NOMO-1 (cell line): ENCODE results near the gene EPS15.
"Not testable (repeated sequence)": the region's sequence is repeated elsewhere in the genome, so short reads cannot be mapped to it uniquely, and the experiment has no call there.

ENCODE experiments used
- DNase-seq, 2 experiments: peaks; one replicate each; lab custom pipeline; 2025; ENCODE audit not compliant: unreplicated experiment in 2 of 2; lab: John Stamatoyannopoulos, UW

Gene EPS15

GRCh38 chr1:51392241-51392640, 126.8 kb downstream of the EPS15 start:
- DNase-seq = no peak

- not testable (repeated sequence) for DNase-seq
These were observed 128.4 kb downstream of the EPS15 start for GRCh38 chr1:51390641-51391040.

- DNase-seq = not testable (repeated sequence)
These were observed 131.8 kb downstream of the EPS15 start for GRCh38 chr1:51387288-51387687.

- DNase-seq = not testable (repeated sequence)
These were observed 132.8 kb downstream of the EPS15 start for GRCh38 chr1:51386259-51386658.

- DNase-seq = no peak
These were observed 133.3 kb downstream of the EPS15 start for GRCh38 chr1:51385776-51386175.

- DNase-seq = no peak
These were observed 137.1 kb downstream of the EPS15 start for GRCh38 chr1:51381964-51382363.

GRCh38 chr1:51380936-51381335, 138.1 kb downstream of the EPS15 start:
- DNase-seq = no peak

- no peak for DNase-seq
These were observed 140.2 kb downstream of the EPS15 start for GRCh38 chr1:51378871-51379270.

GRCh38 chr1:51373898-51374297, 145.2 kb downstream of the EPS15 start:
- no peak for DNase-seq

GRCh38 chr1:51372561-51372960, 146.5 kb downstream of the EPS15 start:
- no peak for DNase-seq

- no peak for DNase-seq
These were observed 149.9 kb downstream of the EPS15 start for GRCh38 chr1:51369171-51369570.

- no peak for DNase-seq
These were observed 153.3 kb downstream of the EPS15 start for GRCh38 chr1:51365774-51366173.

- no peak for DNase-seq
These were observed 159.2 kb downstream of the EPS15 start for GRCh38 chr1:51359879-51360278.

- no peak for DNase-seq
These were observed 163.7 kb downstream of the EPS15 start for GRCh38 chr1:51355382-51355781.

GRCh38 chr1:51354416-51354815, 164.7 kb downstream of the EPS15 start:
- no peak for DNase-seq

GRCh38 chr1:51351907-51352306, 167.2 kb downstream of the EPS15 start:
- DNase-seq = no peak

- DNase-seq = no peak
These were observed 169.2 kb downstream of the EPS15 start for GRCh38 chr1:51349862-51350261.

GRCh38 chr1:51348147-51348527, 170.9 kb downstream of the EPS15 start:
- DNase-seq = no peak

GRCh38 chr1:51347398-51348146, 171.5 kb downstream of the EPS15 start:
- no peak for DNase-seq

- no peak for DNase-seq
These were observed 172.8 kb downstream of the EPS15 start for GRCh38 chr1:51346086-51346942.

- DNase-seq = no peak
These were observed 173.8 kb downstream of the EPS15 start for GRCh38 chr1:51345300-51345687.
